Osteoblast (primary cell): ENCODE data around the gene BDNF. TPM values are rescaled to one million over a fixed set of nuclear protein-coding genes. Genes with fewer than 3 reads are reported as not detected.

ENCODE experiments used
- DNase-seq: peaks from one replicate; pipeline ENCODE4 v3.0.0; 2011; ENCODE audit warnings: low spot score, mixed read lengths; ENCODE audit not compliant: insufficient read length; ENCODE audit errors: missing footprints
- H2AFZ ChIP-seq: 2 replicates; pipeline ENCODE4 v1.6.0; 2011; ENCODE audit warnings: mild to moderate bottlenecking, low read length
- H3K27ac ChIP-seq: 2 replicates; pipeline ENCODE4 v1.5.1; 2011; ENCODE audit warnings: mild to moderate bottlenecking, low read depth, low read length, moderate library complexity
- H3K27me3 ChIP-seq: 2 replicates; pipeline ENCODE4 v1.6.0; 2012; ENCODE audit warnings: mild to moderate bottlenecking, control low read depth, inconsistent platforms, low read length, moderate library complexity; ENCODE audit not compliant: insufficient read depth
- H3K36me3 ChIP-seq: 2 replicates; pipeline ENCODE4 v1.5.1; 2011; ENCODE audit warnings: mild to moderate bottlenecking, low read length, control low read depth, moderate library complexity; ENCODE audit not compliant: insufficient read depth
- H3K4me1 ChIP-seq: 2 replicates; pipeline ENCODE4 v1.5.1; 2011; ENCODE audit warnings: mild to moderate bottlenecking, low read length, control low read depth, moderate library complexity; ENCODE audit not compliant: insufficient read depth
- H3K4me2 ChIP-seq: 2 replicates; pipeline ENCODE4 v1.6.0; 2011; ENCODE audit warnings: mild to moderate bottlenecking, low read length; ENCODE audit not compliant: insufficient read depth
- H3K4me3 ChIP-seq: fragments of 200-600 bp; sonication (generic); 3 replicates; pipeline ENCODE4 v1.5.1; 2012; ENCODE audit warnings: mild to moderate bottlenecking, low read length, inconsistent platforms; ENCODE audit not compliant: insufficient read depth
- H3K79me2 ChIP-seq: 2 replicates; pipeline ENCODE4 v1.6.0; 2012; ENCODE audit warnings: mild to moderate bottlenecking, low read length, control low read depth, inconsistent platforms; ENCODE audit not compliant: insufficient read depth
- H3K9me3 ChIP-seq: 2 replicates; pipeline ENCODE4 v1.5.1; 2011; ENCODE audit warnings: low read depth, low read length, control low read depth
- H4K20me1 ChIP-seq: 2 replicates; pipeline ENCODE4 v1.6.0; 2012; ENCODE audit warnings: mild to moderate bottlenecking, low read length, control low read depth; ENCODE audit not compliant: insufficient read depth
- CTCF ChIP-seq: IDR thresholded peaks from 2 replicates; pipeline ENCODE4 v1.5.1; 2011; ENCODE audit warnings: mild to moderate bottlenecking, low read depth, low read length, moderate library complexity; ENCODE audit errors: extremely low read depth
- total RNA-seq: library from RNA; depleted of rRNA; stranded (reverse); fragments of >200 nt; gene quantifications from 2 replicates; pipeline ENCODE4 v1.2.3, GENCODE V29; 2012

Gene BDNF
- total RNA-seq, 1 donor, result 6.9 TPM

DNA sequence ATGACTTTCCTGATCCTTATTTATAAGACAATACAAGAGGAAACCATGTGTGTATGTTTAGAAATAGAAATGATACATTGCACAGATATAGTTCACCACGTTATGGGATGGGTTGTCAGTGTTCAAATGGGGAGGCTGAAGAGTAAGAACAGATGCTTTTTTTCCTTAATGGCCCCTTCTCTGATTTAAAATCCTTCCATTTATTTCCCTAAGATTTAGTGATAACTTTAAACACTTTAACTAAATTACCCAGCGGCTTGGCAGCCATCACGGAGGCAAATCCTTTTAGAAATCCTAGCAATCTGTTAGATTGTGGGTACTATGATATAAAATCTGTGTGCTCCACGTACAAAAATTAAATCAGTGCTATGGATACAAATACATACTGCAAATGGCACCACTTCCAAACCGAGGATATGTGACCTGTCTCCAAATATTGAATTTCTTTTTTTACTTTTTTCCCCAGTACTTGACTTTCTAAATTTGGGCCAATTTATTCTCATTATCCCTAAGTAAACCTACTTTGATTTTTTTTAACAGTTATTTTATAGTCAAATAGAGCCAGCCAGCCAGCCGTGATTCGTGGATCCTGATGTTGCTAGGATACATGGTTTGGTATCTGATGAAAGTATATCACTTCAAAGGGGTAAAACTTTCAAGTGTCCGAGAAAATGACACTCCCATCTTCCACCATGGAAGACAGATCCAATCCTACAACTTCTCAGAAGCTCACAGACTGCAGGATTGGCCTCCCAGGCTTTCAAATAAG is 46.1 kb downstream of the BDNF start:
- Histone ChIP-seq H3K36me3 (peaks cover 31% of the 10 kb centered on the region), H3K27ac (no peak overlapping the region), H3K9me3 (no peaks in the 10 kb centered on the region), H3K4me1 (no peaks in the 10 kb centered on the region), H4K20me1 (peaks cover 18% of the 10 kb centered on the region), H3K4me2 (no peak overlapping the region), H3K79me2 (peaks cover 10% of the 10 kb centered on the region), H2AFZ (no peak overlapping the region), H3K4me3 (no peak overlapping the region), H3K27me3 (no peaks in the 10 kb centered on the region)
- TF ChIP-seq CTCF, result no peak
- DNase-seq, result no peak

GRCh38 chr11:27651711-27652110 is 48.5 kb downstream of the BDNF start:
- no peak for DNase-seq
- no peak overlapping the region for H2AFZ ChIP-seq
- H4K20me1 ChIP-seq, result peaks cover 3% of the 10 kb centered on the region

DNA sequence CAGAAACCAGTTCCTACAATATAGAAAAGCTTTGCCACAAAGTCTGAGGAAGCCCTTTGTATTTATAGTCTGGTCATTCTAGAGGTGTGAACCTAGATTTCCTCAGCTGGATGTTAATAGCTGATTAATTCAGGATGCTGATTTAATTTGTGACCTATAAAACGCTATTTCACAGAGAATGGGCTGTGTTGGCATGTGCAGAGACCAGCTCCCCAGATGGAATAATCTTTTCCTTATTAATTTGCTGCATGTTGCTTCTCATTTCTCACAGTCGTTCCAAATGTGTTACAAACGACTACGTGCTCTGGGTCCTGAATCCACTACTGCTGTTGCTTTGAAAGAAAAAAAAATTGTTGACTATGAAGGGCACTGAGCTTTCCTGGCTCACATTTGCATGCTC is 49.3 kb downstream of the BDNF start:
- Histone ChIP-seq H4K20me1 (peaks cover 3% of the 10 kb centered on the region), H3K4me1 (no peaks in the 10 kb centered on the region), H3K27ac (no peak overlapping the region), H3K27me3 (no peaks in the 10 kb centered on the region), H3K4me2 (no peak overlapping the region), H3K36me3 (peaks cover 4% of the 10 kb centered on the region), H3K79me2 (no peaks in the 10 kb centered on the region), H2AFZ (no peak overlapping the region), H3K9me3 (no peaks in the 10 kb centered on the region), H3K4me3 (no peak overlapping the region)
- DNase-seq, result no peak
- TF ChIP-seq CTCF, result no peak

More at GRCh38 chr11:27651711-27652110, 48.5 kb downstream of the BDNF start:
- no peak overlapping the region for H3K4me3 ChIP-seq
- no peaks in the 10 kb centered on the region for H3K27me3 ChIP-seq
- H3K27ac ChIP-seq, result no peak overlapping the region
- H3K9me3 ChIP-seq, result no peaks in the 10 kb centered on the region
- no peak for TF ChIP-seq CTCF
- H3K79me2 ChIP-seq, result no peaks in the 10 kb centered on the region
- no peaks in the 10 kb centered on the region for H3K4me1 ChIP-seq
- no peak overlapping the region for H3K4me2 ChIP-seq
- peaks cover 12% of the 10 kb centered on the region for H3K36me3 ChIP-seq

DNA sequence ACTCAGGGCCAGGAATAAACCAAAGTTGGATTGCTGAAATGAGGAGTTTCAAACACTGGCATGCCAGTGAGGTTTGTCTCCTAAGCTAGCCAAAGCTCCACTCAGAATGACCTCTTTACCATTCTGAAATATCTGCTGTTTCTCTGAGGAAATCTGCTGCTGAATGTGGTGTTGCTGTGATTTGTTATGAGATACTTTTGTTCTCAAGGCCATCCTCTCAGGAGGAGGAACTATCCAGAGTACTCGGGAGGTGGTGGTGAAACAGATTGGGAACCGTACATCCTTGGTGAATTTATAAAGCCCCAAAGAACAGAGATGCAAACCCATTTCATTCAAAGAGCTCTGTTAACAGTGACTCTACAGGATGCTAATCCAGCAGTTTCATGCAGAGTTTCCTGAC is 50.5 kb downstream of the BDNF start:
- Histone ChIP-seq H3K4me1 (no peaks in the 10 kb centered on the region), H3K79me2 (no peaks in the 10 kb centered on the region), H4K20me1 (peaks cover 3% of the 10 kb centered on the region), H3K4me2 (no peak overlapping the region), H3K36me3 (no peaks in the 10 kb centered on the region), H3K9me3 (no peaks in the 10 kb centered on the region), H3K4me3 (no peak overlapping the region), H3K27ac (no peak overlapping the region), H3K27me3 (no peaks in the 10 kb centered on the region), H2AFZ (no peak overlapping the region)
- DNase-seq, result no peak
- no peak for TF ChIP-seq CTCF
